GM12875 (cell line): ENCODE results near the gene ZNHIT6.
"Not testable (repeated sequence)": the region's sequence is repeated elsewhere in the genome, so short reads cannot be mapped to it uniquely, and the experiment has no call there.

Experiments used
- H3K4me3 ChIP-seq: one replicate; pipeline ENCODE4 v1.5.1; 2011; ENCODE audit warnings: low read depth, low read length, control low read depth
- CTCF ChIP-seq: IDR thresholded peaks from 2 replicates; pipeline ENCODE4 v1.5.1; 2011; ENCODE audit warnings: low read depth, mild to moderate bottlenecking, control low read depth, inconsistent platforms, low read length, moderate library complexity, borderline replicate concordance; ENCODE audit not compliant: insufficient read depth

Gene ZNHIT6

DNA sequence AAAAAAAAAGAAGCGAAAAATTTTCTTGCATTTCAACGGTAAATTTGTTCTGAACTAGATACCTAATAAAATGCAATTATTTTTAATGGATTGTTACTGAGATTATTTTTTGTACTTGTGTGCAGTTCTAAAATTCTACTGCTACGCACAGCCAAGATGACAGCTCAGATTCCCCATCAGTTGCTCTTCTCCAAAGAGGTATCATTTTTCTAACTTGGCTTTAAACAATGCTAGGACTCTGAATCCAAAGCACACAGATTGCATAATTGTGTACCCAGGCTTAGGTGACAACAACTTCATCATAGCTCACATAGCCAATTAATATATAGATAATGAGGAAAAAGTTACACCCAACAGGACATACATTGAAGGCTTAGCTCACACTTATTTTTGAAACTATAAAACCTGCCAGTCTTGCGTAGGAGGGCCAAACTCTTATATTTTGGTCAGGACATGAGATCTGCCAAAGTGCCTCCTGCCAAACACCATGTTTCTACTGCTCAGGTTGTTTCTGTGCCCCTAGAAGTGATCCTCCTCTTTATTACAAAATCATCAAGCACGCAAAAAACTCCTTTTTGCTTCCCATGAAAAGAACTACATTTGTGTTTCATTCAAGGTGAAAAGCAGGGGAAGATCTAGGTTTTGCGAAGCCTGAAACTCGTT, 10.6 kb upstream of the ZNHIT6 start:
- H3K4me3 ChIP-seq: no peak overlapping the region
- TF ChIP-seq CTCF: no peak

DNA sequence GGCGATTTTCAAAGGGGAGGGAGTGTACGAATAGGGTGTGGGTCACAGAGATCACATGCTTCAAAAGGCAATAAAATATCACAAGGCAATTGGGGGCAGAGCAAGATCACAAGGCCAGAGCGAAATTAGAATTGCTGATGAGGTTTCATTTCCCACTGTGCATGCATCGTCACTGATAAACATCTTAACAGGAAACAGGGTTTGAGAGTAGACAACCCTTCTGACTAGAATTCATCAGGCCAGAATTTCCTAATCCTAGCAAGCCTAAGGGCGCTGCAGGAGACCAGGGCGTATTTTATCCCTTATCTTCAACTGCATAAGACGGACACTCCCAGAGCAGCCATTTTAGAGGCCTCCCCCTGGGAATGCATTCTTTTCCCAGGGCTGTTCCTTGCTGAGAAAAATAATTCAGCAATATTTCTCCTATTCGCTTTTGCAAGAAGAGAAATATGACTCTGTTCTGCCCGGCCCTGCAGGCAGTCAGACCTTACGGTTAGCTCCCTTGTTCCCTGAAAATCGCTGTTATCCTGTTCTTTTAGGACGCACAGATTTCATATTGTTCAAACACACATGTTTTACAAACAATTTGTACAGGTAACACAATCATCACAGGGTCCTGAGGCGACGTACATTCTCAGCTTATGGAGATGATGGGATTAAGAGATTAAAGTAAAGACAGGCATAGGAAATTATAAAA, 6.3 kb upstream of the ZNHIT6 start:
- not testable (repeated sequence) for H3K4me3 ChIP-seq

- no peak overlapping the region for H3K4me3 ChIP-seq
- TF ChIP-seq CTCF: no peak
Measured at GRCh38 chr1:85708829-85709227, 595 bp upstream of the ZNHIT6 start.

DNA sequence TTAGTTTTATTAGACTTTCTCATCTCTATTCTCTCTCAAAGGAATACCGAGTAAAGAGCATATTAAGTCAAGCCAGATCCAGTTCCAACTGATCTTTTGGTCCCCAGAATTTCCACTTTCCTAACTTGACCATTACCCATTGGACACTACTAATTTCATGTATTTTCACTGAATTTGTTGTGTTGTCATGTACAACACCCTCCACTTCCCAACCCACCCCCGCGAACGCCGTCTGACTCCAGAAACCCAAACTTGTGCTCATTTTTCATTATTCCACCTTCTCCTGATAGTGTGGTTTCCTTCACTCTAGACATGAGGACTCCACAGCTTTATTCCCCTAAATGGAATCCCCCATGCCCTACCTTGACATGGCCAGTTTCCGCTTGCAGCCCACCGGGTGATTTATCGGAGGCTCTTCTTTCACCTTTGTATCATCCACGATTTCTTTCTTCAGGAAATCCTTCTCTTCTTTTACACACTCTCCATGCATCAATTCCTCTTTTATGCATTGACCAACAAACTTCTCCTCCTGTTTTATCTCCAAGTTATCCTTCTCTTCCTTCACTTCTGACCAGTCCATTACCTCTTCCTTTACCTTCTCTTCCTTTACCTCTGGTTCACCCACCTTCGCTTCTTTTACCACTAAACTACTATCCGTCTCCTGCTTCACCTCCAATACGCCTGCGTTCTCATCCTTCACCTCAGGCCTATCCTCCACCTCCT, 805 bp downstream of the ZNHIT6 start:
- TF ChIP-seq CTCF: no peak
- peak overlapping the region; percentile 74 for H3K4me3 ChIP-seq

DNA sequence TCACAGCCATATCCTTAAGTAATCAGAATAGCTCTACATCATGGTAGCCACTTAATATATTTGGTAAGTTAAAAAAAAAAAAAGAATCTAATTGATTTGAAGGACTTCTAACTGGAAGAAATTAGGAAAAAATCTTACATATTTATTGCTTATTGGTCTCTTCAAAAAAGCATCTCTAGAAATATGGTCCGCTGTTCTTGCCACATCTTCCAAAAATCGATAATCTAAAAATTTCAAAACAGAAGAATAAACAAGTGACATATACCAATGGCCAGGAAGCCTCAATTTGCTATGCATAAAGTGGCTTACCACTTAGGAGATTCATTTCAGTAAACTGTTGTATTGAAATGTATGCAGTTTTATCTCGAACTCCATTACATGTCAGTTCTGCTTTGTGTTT, 2.3 kb downstream of the ZNHIT6 start:
- TF ChIP-seq CTCF: no peak
- no peak overlapping the region for H3K4me3 ChIP-seq

DNA sequence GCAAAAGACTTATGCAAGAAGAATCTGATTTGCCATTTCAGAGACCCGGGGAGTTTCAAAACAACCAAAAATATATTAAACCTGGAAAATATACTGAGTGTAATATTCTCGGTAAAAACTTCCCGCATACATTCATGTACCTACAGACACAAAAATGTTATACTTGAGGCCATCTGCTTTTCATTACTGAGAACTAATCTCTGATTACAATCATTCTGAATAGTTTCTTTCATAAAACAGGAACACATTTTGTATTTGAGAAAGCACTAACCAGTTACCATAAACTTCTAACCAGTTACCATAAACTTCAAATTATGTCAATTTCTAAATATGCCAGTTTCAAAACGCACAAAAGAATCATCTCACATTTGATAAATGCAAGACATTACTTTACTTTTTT, 7.8 kb downstream of the ZNHIT6 start:
- TF ChIP-seq CTCF: no peak
- H3K4me3 ChIP-seq: no peak overlapping the region

- no peak for TF ChIP-seq CTCF
- H3K4me3 ChIP-seq: no peak overlapping the region
Measured at GRCh38 chr1:85697895-85698294, 10.3 kb downstream of the ZNHIT6 start.
